H1 (cell line): Measurements from ENCODE around the gene SLPI. TPM values are rescaled to one million over a fixed set of nuclear protein-coding genes. Genes with fewer than 3 reads are reported as not detected.
A peak's percentile ranks its signal among the peaks of the same experiment; 100 is the strongest.

Experiments
- ASH2L ChIP-seq: fragments of 200-600, 300-600 bp; sonication (generic); IDR thresholded peaks from one replicate; pipeline ENCODE4 v1.7.1; 2017; ENCODE audit warnings: low read length
- BRCA1 ChIP-seq: IDR thresholded peaks from 2 replicates; pipeline ENCODE4 v1.6.1; 2012; ENCODE audit warnings: low read depth, low read length, improper control_type of control experiment
- CBX5 ChIP-seq: fragments of 300-800, 300-1000 bp; sonication (generic); IDR thresholded peaks from 2 replicates; pipeline ENCODE4 v1.7.1; 2016; ENCODE audit warnings: antibody characterized with exemption, low read length, low read depth
- CBX8 ChIP-seq: fragments of 300-800, 300-1000 bp; sonication (generic); IDR thresholded peaks from 2 replicates; pipeline ENCODE4 v1.7.1; 2016; ENCODE audit warnings: low read depth, low read length, borderline replicate concordance
- CTBP2 ChIP-seq: IDR thresholded peaks from 2 replicates; pipeline ENCODE4 v1.7.0; 2011; ENCODE audit warnings: borderline replicate concordance, mild to moderate bottlenecking, moderate library complexity, mixed read lengths, low read length; ENCODE audit not compliant: insufficient read depth, insufficient read length
- CTCF ChIP-seq, 3 experiments: IDR thresholded peaks; 1 replicate in 2 of 3; 2 replicates in 1 of 3; pipeline versions ENCODE4 v1.5.1 to v1.6.1; 2011; ENCODE audit warnings: low read length in 3 of 3, mild to moderate bottlenecking in 3 of 3, inconsistent platforms in 2 of 3, low read depth in 1 of 3, moderate library complexity in 1 of 3; ENCODE audit not compliant: insufficient read depth in 1 of 3; ENCODE audit errors: control extremely low read depth in 1 of 3
- FOSL1 ChIP-seq: IDR thresholded peaks from 2 replicates; pipeline ENCODE4 v1.6.1; 2011; ENCODE audit warnings: mild to moderate bottlenecking, low read depth, low read length, moderate library complexity; ENCODE audit not compliant: insufficient read depth
- HDAC6 ChIP-seq: IDR thresholded peaks from one replicate; pipeline ENCODE4 v1.7.1; 2012; ENCODE audit warnings: low read depth, mild to moderate bottlenecking, inconsistent platforms, low read length, moderate library complexity
- JUND ChIP-seq: IDR thresholded peaks from 2 replicates; pipeline ENCODE4 v1.6.1; 2011; ENCODE audit warnings: mild to moderate bottlenecking, improper control_type of control experiment, low read length
- RAD21 ChIP-seq, 2 experiments: IDR thresholded peaks in 1 of 2; conservative IDR thresholded peaks in 1 of 2; 2 replicates each; pipeline ENCODE4 v1.6.1; 2011; ENCODE audit warnings: low read depth in 2 of 2, low read length in 2 of 2, improper control_type of control experiment in 1 of 2, inconsistent platforms in 1 of 2, mild to moderate bottlenecking in 1 of 2, moderate library complexity in 1 of 2
- RFX5 ChIP-seq: IDR thresholded peaks from 2 replicates; pipeline ENCODE4 v1.6.1; 2011; ENCODE audit warnings: low read depth, low read length, improper control_type of control experiment, borderline replicate concordance
- RNF2 ChIP-seq: fragments of 200-900, 300-1000 bp; sonication (generic); IDR thresholded peaks from 2 replicates; pipeline ENCODE4 v1.7.1; 2016; ENCODE audit warnings: borderline replicate concordance, low read depth, mild to moderate bottlenecking, antibody characterized with exemption, low read length; ENCODE audit not compliant: poor library complexity, severe bottlenecking; ENCODE audit errors: missing control alignments
- SIRT6 ChIP-seq: IDR thresholded peaks from one replicate; pipeline ENCODE4 v1.7.1; 2012; ENCODE audit warnings: low read length, inconsistent platforms
- YY1 ChIP-seq: IDR thresholded peaks from 2 replicates; pipeline ENCODE4 v1.6.1; 2011; ENCODE audit warnings: low read depth, mild to moderate bottlenecking, low read length
- polyA plus RNA-seq, 7 experiments: library from polyadenylated mRNA; depleted of rRNA in 3 of 7; stranded (reverse) in 5 of 7; unstranded in 2 of 7; fragments of >200 nt in 5 of 7; fragments of 200-250 nt in 2 of 7; gene quantifications; 1 replicate in 5 of 7; 2 replicates in 1 of 7; 4 replicates in 1 of 7; pipeline versions ENCODE4 v1.2.1 to v1.2.3, GENCODE V29; 2011 to 2013; ENCODE audit warnings: missing spikeins in 2 of 7, mixed read lengths in 2 of 7
- total RNA-seq: library from RNA; stranded (reverse); fragmentation: NEBNext Ultra II Directional; extraction: Animal tissue kit (Norgen Biotek cat#: 25700); gene quantifications from 2 replicates; pipeline ENCODE4 v1.2.1, GENCODE V29; 2021
- TF ChIP-seq, protein P1 (sequence below): IDR thresholded peaks from 2 replicates; pipeline ENCODE4 v1.6.1; 2012; ENCODE audit warnings: low read length, inconsistent platforms
- TF ChIP-seq, protein P2 (sequence below): IDR thresholded peaks from 2 replicates; pipeline ENCODE4 v1.6.1; 2012; ENCODE audit warnings: inconsistent platforms
- TF ChIP-seq, protein P3 (sequence below): IDR thresholded peaks from 2 replicates; pipeline ENCODE4 v1.6.1; 2011; ENCODE audit warnings: low read length, improper control_type of control experiment

Gene SLPI
- total and polyA plus RNA-seq, 2 of the 8 experiments (the other 6 are each of a cell fraction or from before 2014, with no cell fraction given): not detected

DNA sequence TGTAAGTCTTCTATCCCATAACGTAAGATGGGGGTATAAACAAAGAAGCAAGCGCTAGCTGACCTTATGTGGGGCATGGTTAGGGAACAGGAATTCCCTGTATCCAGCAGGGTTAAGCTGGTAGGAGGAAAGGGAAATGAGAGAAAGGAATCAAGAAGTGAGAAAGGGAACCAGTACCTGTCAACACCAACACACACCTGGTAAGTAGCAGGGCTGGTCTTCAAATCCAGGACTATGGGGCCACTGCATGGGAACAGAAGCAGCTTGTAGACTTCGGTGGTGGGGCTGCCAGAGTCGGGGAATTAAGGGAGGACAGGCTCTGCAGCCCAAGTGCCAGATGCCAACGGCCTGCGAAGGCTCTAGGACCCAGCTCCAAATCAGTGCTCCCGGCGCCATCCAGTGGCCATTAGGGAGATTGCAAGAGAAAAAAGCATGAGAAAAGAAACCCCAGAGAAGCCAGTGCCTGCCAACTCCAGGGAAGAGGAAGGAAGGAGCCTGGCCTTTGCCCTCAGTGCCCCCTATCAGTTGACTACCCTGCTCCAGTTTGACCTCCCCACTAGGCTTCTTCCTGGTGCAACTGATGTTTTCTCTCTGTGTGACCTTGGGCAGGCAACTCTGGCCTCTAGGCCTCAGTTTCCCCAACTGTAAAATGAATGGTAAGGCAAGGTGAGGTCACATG is 36.5 kb upstream of the SLPI start (continued):
- TF ChIP-seq, protein P1, sequence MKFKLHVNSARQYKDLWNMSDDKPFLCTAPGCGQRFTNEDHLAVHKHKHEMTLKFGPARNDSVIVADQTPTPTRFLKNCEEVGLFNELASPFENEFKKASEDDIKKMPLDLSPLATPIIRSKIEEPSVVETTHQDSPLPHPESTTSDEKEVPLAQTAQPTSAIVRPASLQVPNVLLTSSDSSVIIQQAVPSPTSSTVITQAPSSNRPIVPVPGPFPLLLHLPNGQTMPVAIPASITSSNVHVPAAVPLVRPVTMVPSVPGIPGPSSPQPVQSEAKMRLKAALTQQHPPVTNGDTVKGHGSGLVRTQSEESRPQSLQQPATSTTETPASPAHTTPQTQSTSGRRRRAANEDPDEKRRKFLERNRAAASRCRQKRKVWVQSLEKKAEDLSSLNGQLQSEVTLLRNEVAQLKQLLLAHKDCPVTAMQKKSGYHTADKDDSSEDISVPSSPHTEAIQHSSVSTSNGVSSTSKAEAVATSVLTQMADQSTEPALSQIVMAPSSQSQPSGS: no peak
- TF ChIP-seq SIRT6 (no peak), RAD21 (IDR thresholded peaks at IDR 0.05 in 1 of 2, conservative IDR thresholded peaks at IDR 0.05 in 1 of 2; ENCODE audit: low read depth in 2 of 2, low read length in 2 of 2) (peak; percentile 94 to 95), RNF2 (no peak), CBX8 (no peak), FOSL1 (peak; percentile 73; the same call in 1 of the 2 replicates), CBX5 (no peak), RFX5 (no peak), HDAC6 (no peak), JUND (no peak), CTBP2 (no peak), BRCA1 (no peak), CTCF (IDR thresholded peaks at IDR 0.05; ENCODE audit: control extremely low read depth in 1 of 3, insufficient read depth in 1 of 3, low read depth in 1 of 3, low read length in 3 of 3) (peak; percentile 66 to 97 (median 85)), YY1 (peak; percentile 68), ASH2L (no peak)
- TF ChIP-seq, protein P2, sequence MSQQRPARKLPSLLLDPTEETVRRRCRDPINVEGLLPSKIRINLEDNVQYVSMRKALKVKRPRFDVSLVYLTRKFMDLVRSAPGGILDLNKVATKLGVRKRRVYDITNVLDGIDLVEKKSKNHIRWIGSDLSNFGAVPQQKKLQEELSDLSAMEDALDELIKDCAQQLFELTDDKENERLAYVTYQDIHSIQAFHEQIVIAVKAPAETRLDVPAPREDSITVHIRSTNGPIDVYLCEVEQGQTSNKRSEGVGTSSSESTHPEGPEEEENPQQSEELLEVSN: no peak
- TF ChIP-seq, protein P3, sequence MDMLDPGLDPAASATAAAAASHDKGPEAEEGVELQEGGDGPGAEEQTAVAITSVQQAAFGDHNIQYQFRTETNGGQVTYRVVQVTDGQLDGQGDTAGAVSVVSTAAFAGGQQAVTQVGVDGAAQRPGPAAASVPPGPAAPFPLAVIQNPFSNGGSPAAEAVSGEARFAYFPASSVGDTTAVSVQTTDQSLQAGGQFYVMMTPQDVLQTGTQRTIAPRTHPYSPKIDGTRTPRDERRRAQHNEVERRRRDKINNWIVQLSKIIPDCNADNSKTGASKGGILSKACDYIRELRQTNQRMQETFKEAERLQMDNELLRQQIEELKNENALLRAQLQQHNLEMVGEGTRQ: no peak
